ENCODE data around the gene PSD4.

- TF ChIP-seq CTCF (conservative IDR thresholded peaks at IDR 0.05; ENCODE audit: low read depth, low read length) (no peak), EZH2phosphoT487 (IDR thresholded peaks at IDR 0.05; ENCODE audit: borderline replicate concordance, low read length) (no peak)
Observed at GRCh38 chr2:113175042-113175628, 1.4 kb downstream of the PSD4 start.

Measured in PC-3 (cell line).